Right atrium auricular region (tissue), 2 donors: ENCODE measurements around the gene DCDC1. TPM values are rescaled to one million over a fixed set of nuclear protein-coding genes. Genes with fewer than 3 reads are reported as not detected.

Source experiments
- DNase-seq: peaks from one replicate; pipeline ENCODE4 v3.0.0-alpha.2; 2019; ENCODE audit warnings: low spot score
- H3K27ac ChIP-seq, 2 donors: fragments of 200-600 bp; sonication (generic); 1 replicate in 1 of 2; 2 replicates in 1 of 2; pipeline ENCODE4 v1.5.1; 2016 to 2019
- H3K27me3 ChIP-seq, 2 donors: fragments of 200-600 bp; sonication (generic); one replicate each; pipeline versions ENCODE4 v1.5.1 to v1.6.0; 2017 to 2019
- H3K36me3 ChIP-seq: fragments of 200-600 bp; sonication (generic); one replicate; pipeline ENCODE4 v1.5.1; 2016
- H3K4me1 ChIP-seq, 2 donors: fragments of 200-600 bp; sonication (generic); one replicate each; pipeline versions ENCODE4 v1.5.1 to v1.6.0; 2017 to 2019
- H3K4me3 ChIP-seq, 2 donors: fragments of 200-600 bp; sonication (generic); 1 replicate in 1 of 2; 2 replicates in 1 of 2; pipeline ENCODE4 v1.5.1; 2017 to 2019; ENCODE audit warnings: mild to moderate bottlenecking in 1 of 2, moderate library complexity in 1 of 2
- H3K9me3 ChIP-seq, 2 donors: fragments of 200-600 bp; sonication (generic); one replicate each; pipeline ENCODE4 v1.5.1; 2019
- CTCF ChIP-seq, 2 donors: fragments of 200-600 bp; sonication (generic); IDR thresholded peaks; one replicate each; pipeline ENCODE4 v1.5.1; 2019; ENCODE audit warnings: antibody characterized with exemption in 2 of 2
- total RNA-seq, 2 donors: library from RNA; depleted of rRNA; stranded (reverse); fragments of >200 nt; gene quantifications; one replicate each; pipeline ENCODE4 v1.1.0, GENCODE V29; 2016

Gene DCDC1
- total RNA-seq, 2 donors from 2014 or later, result 0.15 to 0.24 TPM

- H3K27ac ChIP-seq, result no peak overlapping the region
- H3K4me1 ChIP-seq, result no peaks in the 10 kb centered on the region
- TF ChIP-seq CTCF (IDR thresholded peaks at IDR 0.05), result no peak
- H3K9me3 ChIP-seq, result no peaks in the 10 kb centered on the region
- no peaks in the 10 kb centered on the region for H3K36me3 ChIP-seq
- no peak for DNase-seq
- no peaks in the 10 kb centered on the region for H3K27me3 ChIP-seq
- H3K4me3 ChIP-seq, result no peak overlapping the region
Measured at GRCh38 chr11:31131760-31132159, 237.8 kb downstream of the DCDC1 start.

GRCh38 chr11:31127290-31127689 lies 242.2 kb downstream of the DCDC1 start:
- no peak for TF ChIP-seq CTCF (IDR thresholded peaks at IDR 0.05)
- H3K36me3 ChIP-seq, result no peaks in the 10 kb centered on the region

GRCh38 chr11:31120428-31120827 lies 249.1 kb downstream of the DCDC1 start:
- TF ChIP-seq CTCF (IDR thresholded peaks at IDR 0.05), result no peak
- no peak for DNase-seq
- Histone ChIP-seq H3K9me3 (peaks cover 0 to 15% of the 10 kb centered on the region in 2 donors), H3K27me3 (no peaks in the 10 kb centered on the region), H3K36me3 (no peaks in the 10 kb centered on the region), H3K4me1 (no peaks in the 10 kb centered on the region), H3K27ac (no peak overlapping the region), H3K4me3 (no peak overlapping the region)

More at GRCh38 chr11:31127290-31127689, 242.2 kb downstream of the DCDC1 start:
- no peak for DNase-seq
- no peak overlapping the region for H3K4me3 ChIP-seq
- H3K27ac ChIP-seq, result no peak overlapping the region
- no peaks in the 10 kb centered on the region for H3K27me3 ChIP-seq
- no peaks in the 10 kb centered on the region for H3K4me1 ChIP-seq
- H3K9me3 ChIP-seq, result peaks cover 0 to 15% of the 10 kb centered on the region in 2 donors

GRCh38 chr11:31118566-31118965 lies 251.0 kb downstream of the DCDC1 start:
- Histone ChIP-seq H3K4me3 (no peak overlapping the region), H3K27ac (no peak overlapping the region), H3K4me1 (no peaks in the 10 kb centered on the region), H3K9me3 (no peaks in the 10 kb centered on the region), H3K36me3 (no peaks in the 10 kb centered on the region), H3K27me3 (no peaks in the 10 kb centered on the region)
- no peak for DNase-seq
- TF ChIP-seq CTCF (IDR thresholded peaks at IDR 0.05), result no peak

GRCh38 chr11:31117038-31117437 lies 252.5 kb downstream of the DCDC1 start:
- H3K4me3 ChIP-seq, result no peak overlapping the region
- no peaks in the 10 kb centered on the region for H3K27me3 ChIP-seq
- no peaks in the 10 kb centered on the region for H3K9me3 ChIP-seq
- no peaks in the 10 kb centered on the region for H3K36me3 ChIP-seq
- TF ChIP-seq CTCF (IDR thresholded peaks at IDR 0.05), result no peak
- H3K4me1 ChIP-seq, result no peaks in the 10 kb centered on the region
- no peak overlapping the region for H3K27ac ChIP-seq
- no peak for DNase-seq

GRCh38 chr11:31114442-31114841 lies 255.1 kb downstream of the DCDC1 start:
- Histone ChIP-seq H3K36me3 (no peaks in the 10 kb centered on the region), H3K9me3 (no peaks in the 10 kb centered on the region), H3K4me1 (no peaks in the 10 kb centered on the region), H3K4me3 (no peak overlapping the region), H3K27me3 (no peaks in the 10 kb centered on the region), H3K27ac (no peak overlapping the region)
- TF ChIP-seq CTCF (IDR thresholded peaks at IDR 0.05), result no peak
- DNase-seq, result no peak
